ENCODE results near the gene F5. TPM values are rescaled to one million over a fixed set of nuclear protein-coding genes. Genes with fewer than 3 reads are reported as not detected.

Gene F5
- total and polyA plus RNA-seq, 2 experiments from 2014 or later = 0.16 TPM; not detected in 1

- DNase-seq (ENCODE audit: low spot score) (no peak), ATAC-seq (no peak)
- H3K4me1 ChIP-seq (ENCODE audit: insufficient read depth) = no peaks in the 10 kb centered on the region
- H2AFZ ChIP-seq = no peak overlapping the region
- TF ChIP-seq REST (IDR thresholded peaks at IDR 0.05; ENCODE audit: unreplicated experiment) (no peak), ETS1 (IDR thresholded peaks at IDR 0.05) (no peak), POLR2AphosphoS5 (IDR thresholded peaks at IDR 0.05; ENCODE audit: low read depth) (no peak), ZNF462 (CRISPR knock-in tag; IDR thresholded peaks at IDR 0.05) (no peak), CTCF (conservative IDR thresholded peaks at IDR 0.05; ENCODE audit: low read depth in 2 of 2) (no peak), JUNB (IDR thresholded peaks at IDR 0.05; ENCODE audit: unreplicated experiment) (no peak), ZNF331 (CRISPR knock-in tag; IDR thresholded peaks at IDR 0.05; ENCODE audit: low read depth) (no peak), STAT1 (IDR thresholded peaks at IDR 0.05; ENCODE audit: unreplicated experiment) (no peak), EZH2 (IDR thresholded peaks at IDR 0.05; ENCODE audit: low read depth, unreplicated experiment) (no peak)
- H3F3A ChIP-seq (replicated peaks; ENCODE audit: low read depth) = no peaks in the 10 kb centered on the region
- no peaks in the 10 kb centered on the region for H4K20me1 ChIP-seq (replicated peaks; ENCODE audit: insufficient read depth)
- Mint-ChIP-seq H3K4me1 (no peaks in the 10 kb centered on the region), H3K27me3 (ENCODE audit: insufficient read depth, low read depth, poor library complexity) (no peaks in the 10 kb centered on the region), H3K36me3 (ENCODE audit: low read depth) (no peaks in the 10 kb centered on the region), H3K4me3 (no peak overlapping the region), H3K9me3 (no peaks in the 10 kb centered on the region), H3K27ac (no peak overlapping the region)
- H3K79me2 ChIP-seq (replicated peaks; ENCODE audit: insufficient read depth) = no peaks in the 10 kb centered on the region
- H3K27me3 ChIP-seq (ENCODE audit: insufficient read depth) = no peaks in the 10 kb centered on the region
- no peaks in the 10 kb centered on the region for H3K36me3 ChIP-seq (ENCODE audit: insufficient read depth)
- no peaks in the 10 kb centered on the region for H3K9me2 ChIP-seq (ENCODE audit: insufficient read depth)
- H3K27ac ChIP-seq (ENCODE audit: low read depth) = no peak overlapping the region
- no peak overlapping the region for H3K4me2 ChIP-seq
- no peak overlapping the region for H3K4me3 ChIP-seq
Observed at GRCh38 chr1:169494343-169494742, 91.9 kb downstream of the F5 start.
